ENCODE data around the gene MOCOS. TPM values are rescaled to one million over a fixed set of nuclear protein-coding genes. Genes with fewer than 3 reads are reported as not detected.

The MOCOS gene
- total RNA-seq, 2 donors from 2014 or later: 2.0 to 2.8 TPM

- H3K27me3 ChIP-seq (replicated peaks; ENCODE audit: insufficient read depth): no peaks in the 10 kb centered on the region
- DNase-seq (ENCODE audit: low spot score): no peak
- peaks cover 4 to 20% of the 10 kb centered on the region in 2 donors for H3K4me1 ChIP-seq (ENCODE audit: control insufficient read depth in 1 of 2, low read depth in 2 of 2)
- TF ChIP-seq, protein P1, sequence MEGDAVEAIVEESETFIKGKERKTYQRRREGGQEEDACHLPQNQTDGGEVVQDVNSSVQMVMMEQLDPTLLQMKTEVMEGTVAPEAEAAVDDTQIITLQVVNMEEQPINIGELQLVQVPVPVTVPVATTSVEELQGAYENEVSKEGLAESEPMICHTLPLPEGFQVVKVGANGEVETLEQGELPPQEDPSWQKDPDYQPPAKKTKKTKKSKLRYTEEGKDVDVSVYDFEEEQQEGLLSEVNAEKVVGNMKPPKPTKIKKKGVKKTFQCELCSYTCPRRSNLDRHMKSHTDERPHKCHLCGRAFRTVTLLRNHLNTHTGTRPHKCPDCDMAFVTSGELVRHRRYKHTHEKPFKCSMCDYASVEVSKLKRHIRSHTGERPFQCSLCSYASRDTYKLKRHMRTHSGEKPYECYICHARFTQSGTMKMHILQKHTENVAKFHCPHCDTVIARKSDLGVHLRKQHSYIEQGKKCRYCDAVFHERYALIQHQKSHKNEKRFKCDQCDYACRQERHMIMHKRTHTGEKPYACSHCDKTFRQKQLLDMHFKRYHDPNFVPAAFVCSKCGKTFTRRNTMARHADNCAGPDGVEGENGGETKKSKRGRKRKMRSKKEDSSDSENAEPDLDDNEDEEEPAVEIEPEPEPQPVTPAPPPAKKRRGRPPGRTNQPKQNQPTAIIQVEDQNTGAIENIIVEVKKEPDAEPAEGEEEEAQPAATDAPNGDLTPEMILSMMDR (IDR thresholded peaks at IDR 0.05): no peak
- no peak overlapping the region for H3K27ac ChIP-seq
- ATAC-seq (ENCODE audit: insufficient number of reproducible peaks, low FRiP score, low read depth): no peak
- no peak overlapping the region for H3K4me3 ChIP-seq
- H3K9me3 ChIP-seq: no peaks in the 10 kb centered on the region
- no peaks in the 10 kb centered on the region for H3K36me3 ChIP-seq
Measured at GRCh38 chr18:36189486-36189885, 2.2 kb downstream of the MOCOS start.

DNA sequence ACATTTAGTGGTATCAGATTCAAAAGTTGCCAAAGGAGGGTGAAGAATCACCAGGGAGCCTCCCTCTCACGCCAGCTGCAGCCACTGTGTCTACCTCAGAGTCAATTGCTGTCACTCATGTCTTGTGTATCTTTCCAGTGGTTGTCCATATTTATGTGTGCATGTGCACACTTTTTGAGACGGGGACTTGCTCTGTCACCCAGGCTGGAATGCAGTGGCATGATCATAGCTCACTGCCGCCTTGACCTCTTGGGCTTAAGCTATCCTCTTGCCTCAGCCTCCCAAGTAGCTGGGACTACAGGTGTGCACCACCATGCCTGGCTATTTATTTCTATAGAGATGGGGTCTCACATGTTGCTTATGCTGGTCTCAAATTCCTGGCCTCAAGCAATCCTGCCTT is 4.0 kb downstream of the MOCOS start:
- no peak overlapping the region for H3K27ac ChIP-seq
- TF ChIP-seq, protein P1 (IDR thresholded peaks at IDR 0.05): no peak
- no peaks in the 10 kb centered on the region for H3K9me3 ChIP-seq
- H3K27me3 ChIP-seq (replicated peaks; ENCODE audit: insufficient read depth): no peaks in the 10 kb centered on the region
- H3K4me3 ChIP-seq: no peak overlapping the region
- DNase-seq (ENCODE audit: low spot score) (no peak), ATAC-seq (ENCODE audit: insufficient number of reproducible peaks, low FRiP score, low read depth) (no peak)
- H3K36me3 ChIP-seq: no peaks in the 10 kb centered on the region
- peaks cover 3 to 15% of the 10 kb centered on the region in 2 donors for H3K4me1 ChIP-seq (ENCODE audit: control insufficient read depth in 1 of 2, low read depth in 2 of 2)

- TF ChIP-seq, protein P1 (IDR thresholded peaks at IDR 0.05): no peak
- Histone ChIP-seq H3K27ac (no peak overlapping the region), H3K36me3 (no peaks in the 10 kb centered on the region), H3K27me3 (replicated peaks; ENCODE audit: insufficient read depth) (no peaks in the 10 kb centered on the region), H3K4me3 (no peak overlapping the region), H3K4me1 (ENCODE audit: control insufficient read depth in 1 of 2, low read depth in 2 of 2) (peaks cover 0 to 11% of the 10 kb centered on the region in 2 donors), H3K9me3 (no peaks in the 10 kb centered on the region)
- no peak for DNase-seq (ENCODE audit: low spot score)
- ATAC-seq (ENCODE audit: insufficient number of reproducible peaks, low FRiP score, low read depth): no peak
Measured at GRCh38 chr18:36191711-36192110, 4.4 kb downstream of the MOCOS start.

DNA sequence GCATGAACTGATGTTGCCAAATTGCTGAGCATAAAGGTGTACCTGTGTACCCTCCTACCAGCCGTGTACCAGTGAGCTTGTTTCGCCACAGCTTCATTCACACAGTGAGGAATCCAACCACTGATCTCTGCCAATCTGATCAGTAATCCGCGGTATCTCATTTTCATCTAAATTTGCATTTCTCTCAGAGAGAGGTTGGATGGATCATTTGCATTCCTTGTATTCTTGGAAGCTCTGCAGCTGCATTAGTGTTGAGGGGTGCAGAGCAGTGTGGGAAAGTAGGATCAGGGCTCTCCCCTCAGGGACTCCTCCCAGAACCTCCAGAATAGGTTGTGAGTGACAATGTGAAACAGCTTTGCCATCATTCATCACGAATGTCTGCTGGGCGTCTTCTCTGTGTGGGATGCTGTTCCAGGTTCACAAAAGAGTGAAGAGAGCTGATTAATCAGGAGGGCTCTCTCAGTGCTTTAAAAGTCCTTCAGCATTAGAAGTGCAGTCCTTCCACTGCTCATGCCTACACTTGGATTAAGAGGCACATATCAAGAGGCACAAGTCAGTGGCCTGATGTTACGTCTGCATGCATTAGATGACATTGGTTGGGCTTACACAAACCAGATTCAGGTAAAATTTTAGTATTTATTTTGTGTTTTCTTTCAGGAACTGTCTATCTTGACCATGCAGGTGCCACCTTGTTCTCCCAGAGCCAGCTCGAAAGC is 7.5 kb downstream of the MOCOS start:
- no peak for DNase-seq (ENCODE audit: low spot score)
- H3K4me3 ChIP-seq: no peak overlapping the region

DNA sequence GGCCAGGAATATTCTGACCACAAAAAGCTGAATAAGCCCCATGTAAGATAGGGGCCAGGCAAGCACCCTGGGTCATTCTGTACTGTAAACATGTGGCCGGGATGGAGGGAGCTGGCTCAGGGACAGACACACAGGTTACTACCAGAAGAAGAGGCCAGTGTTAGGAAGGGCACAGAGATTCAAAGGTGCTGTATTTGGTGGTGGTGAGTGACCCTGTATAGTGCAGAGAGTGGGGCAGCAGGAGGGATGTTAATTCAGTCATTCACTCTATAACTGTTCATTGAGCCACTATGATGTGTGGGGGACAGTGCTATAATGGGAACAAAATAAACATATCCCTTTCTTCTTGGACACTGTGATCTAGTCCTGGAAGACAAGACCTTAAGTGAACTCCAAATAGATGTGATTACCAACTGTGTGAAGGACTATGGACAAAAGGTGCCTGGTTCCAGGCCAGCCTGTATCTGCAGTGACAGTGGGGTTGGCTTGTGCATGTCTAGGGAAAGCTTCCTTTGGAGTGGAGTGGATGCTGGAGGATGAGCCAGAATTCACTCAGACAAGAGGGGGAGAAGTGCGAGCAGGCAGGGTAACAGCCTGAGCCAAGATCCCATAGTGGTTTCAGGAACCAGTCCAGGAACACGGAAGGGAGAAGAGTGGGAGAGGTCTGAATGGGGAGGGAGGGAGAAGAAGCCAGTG is 8.3 kb downstream of the MOCOS start:
- H3K4me3 ChIP-seq: no peak overlapping the region
- no peaks in the 10 kb centered on the region for H3K27me3 ChIP-seq (replicated peaks; ENCODE audit: insufficient read depth)
- DNase-seq (ENCODE audit: low spot score) (no peak), ATAC-seq (ENCODE audit: insufficient number of reproducible peaks, low FRiP score, low read depth) (no peak)
- H3K9me3 ChIP-seq: no peaks in the 10 kb centered on the region
- no peaks in the 10 kb centered on the region for H3K4me1 ChIP-seq (ENCODE audit: control insufficient read depth in 1 of 2, low read depth in 2 of 2)
- TF ChIP-seq, protein P1 (IDR thresholded peaks at IDR 0.05): no peak
- H3K36me3 ChIP-seq: no peaks in the 10 kb centered on the region
- no peak overlapping the region for H3K27ac ChIP-seq

More for the DNA sequence above, 7.5 kb downstream of the MOCOS start:
- no peaks in the 10 kb centered on the region for H3K27me3 ChIP-seq (replicated peaks; ENCODE audit: insufficient read depth)
- ATAC-seq (ENCODE audit: insufficient number of reproducible peaks, low FRiP score, low read depth): no peak
- H3K27ac ChIP-seq: no peak overlapping the region
- no peaks in the 10 kb centered on the region for H3K4me1 ChIP-seq (ENCODE audit: control insufficient read depth in 1 of 2, low read depth in 2 of 2)
- H3K36me3 ChIP-seq: no peaks in the 10 kb centered on the region
- TF ChIP-seq, protein P1 (IDR thresholded peaks at IDR 0.05): no peak
- H3K9me3 ChIP-seq: no peaks in the 10 kb centered on the region

All from thoracic aorta (tissue), 2 donors.